GM23338 (cell line): ENCODE measurements around the gene RPL37A.

Experiments
- EZH2phosphoT487 ChIP-seq: fragments of 200-600 bp; sonication (generic); IDR thresholded peaks from one replicate; pipeline ENCODE4 v1.8.1; 2018; ENCODE audit warnings: antibody characterized with exemption; ENCODE audit not compliant: unreplicated experiment
- POLR2AphosphoS5 ChIP-seq: IDR thresholded peaks from 2 replicates; pipeline ENCODE4 v1.6.1; 2016; ENCODE audit warnings: antibody characterized with exemption, low read depth

- no peak for TF ChIP-seq POLR2AphosphoS5
- no peak for TF ChIP-seq EZH2phosphoT487
Observed at GRCh38 chr2:216541505-216541904, 42.9 kb downstream of the RPL37A start.
